ENCODE data around the gene SIM2.

DNA sequence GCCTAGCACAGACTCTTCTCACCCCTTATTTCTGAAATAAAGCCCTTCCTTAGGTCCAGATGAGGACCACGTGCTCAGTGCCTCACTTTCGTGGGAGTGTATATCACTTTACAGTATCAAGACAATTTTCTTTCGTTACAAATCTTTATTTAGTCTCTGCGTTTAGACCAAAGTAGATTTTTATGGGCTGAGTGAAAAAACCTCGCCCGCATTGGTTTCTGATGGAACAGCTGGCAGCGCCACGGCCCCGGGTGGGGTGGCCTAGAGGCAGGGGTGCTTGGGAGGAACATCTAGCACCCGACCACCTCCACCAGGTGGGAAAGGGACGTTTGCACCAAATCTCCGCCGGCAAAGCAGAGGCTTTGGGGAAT, 7.6 kb downstream of the SIM2 start:
- TF ChIP-seq, protein P1, sequence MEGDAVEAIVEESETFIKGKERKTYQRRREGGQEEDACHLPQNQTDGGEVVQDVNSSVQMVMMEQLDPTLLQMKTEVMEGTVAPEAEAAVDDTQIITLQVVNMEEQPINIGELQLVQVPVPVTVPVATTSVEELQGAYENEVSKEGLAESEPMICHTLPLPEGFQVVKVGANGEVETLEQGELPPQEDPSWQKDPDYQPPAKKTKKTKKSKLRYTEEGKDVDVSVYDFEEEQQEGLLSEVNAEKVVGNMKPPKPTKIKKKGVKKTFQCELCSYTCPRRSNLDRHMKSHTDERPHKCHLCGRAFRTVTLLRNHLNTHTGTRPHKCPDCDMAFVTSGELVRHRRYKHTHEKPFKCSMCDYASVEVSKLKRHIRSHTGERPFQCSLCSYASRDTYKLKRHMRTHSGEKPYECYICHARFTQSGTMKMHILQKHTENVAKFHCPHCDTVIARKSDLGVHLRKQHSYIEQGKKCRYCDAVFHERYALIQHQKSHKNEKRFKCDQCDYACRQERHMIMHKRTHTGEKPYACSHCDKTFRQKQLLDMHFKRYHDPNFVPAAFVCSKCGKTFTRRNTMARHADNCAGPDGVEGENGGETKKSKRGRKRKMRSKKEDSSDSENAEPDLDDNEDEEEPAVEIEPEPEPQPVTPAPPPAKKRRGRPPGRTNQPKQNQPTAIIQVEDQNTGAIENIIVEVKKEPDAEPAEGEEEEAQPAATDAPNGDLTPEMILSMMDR (IDR thresholded peaks at IDR 0.05): no peak
- no peak for TF ChIP-seq POLR2A (IDR thresholded peaks at IDR 0.05; ENCODE audit: low read depth)
